BJ (cell line): Measurements from ENCODE around the gene CXCR3. TPM values are rescaled to one million over a fixed set of nuclear protein-coding genes. Genes with fewer than 3 reads are reported as not detected.

Experiments
- CTCF ChIA-PET: fragments of 350-600 bp; formaldehyde crosslinking; extraction: SDS; loops from one replicate; lab custom pipeline; 2021; ENCODE audit warnings: antibody characterized with exemption, inconsistent platforms; lab: Yijun Ruan, JAX
- POLR2A ChIA-PET: fragments of 300-600 bp; sonication (Branson Sonifier 250); formaldehyde crosslinking; extraction: SDS; loops from one replicate; lab custom pipeline; 2021; ENCODE audit warnings: antibody characterized with exemption; lab: Charles Lee
- DNase-seq: peaks from one replicate; pipeline ENCODE4 v3.0.0-alpha.2; 2011; ENCODE audit warnings: low read depth
- H3K27me3 ChIP-seq: 2 replicates; pipeline ENCODE4 v1.6.0; 2011; ENCODE audit warnings: low read length; ENCODE audit not compliant: control insufficient read depth, insufficient read depth
- H3K36me3 ChIP-seq: 2 replicates; pipeline ENCODE4 v1.5.1; 2011; ENCODE audit warnings: low read length; ENCODE audit not compliant: control insufficient read depth, insufficient read depth
- H3K4me3 ChIP-seq: 2 replicates; pipeline ENCODE4 v1.5.1; 2011; ENCODE audit warnings: low read depth, mild to moderate bottlenecking, control low read depth, low read length
- polyA plus RNA-seq: library from polyadenylated mRNA; depleted of rRNA; stranded (reverse); fragments of >200 nt; gene quantifications from 2 replicates; pipeline ENCODE4 v1.2.3, GENCODE V29; 2011
- TF ChIP-seq, protein P1 (sequence below): IDR thresholded peaks from 2 replicates; pipeline ENCODE4 v1.5.1; 2011; ENCODE audit warnings: low read depth, mild to moderate bottlenecking, control low read depth, inconsistent platforms, low read length, moderate library complexity; ENCODE audit not compliant: insufficient read depth

CXCR3 gene
- polyA plus RNA-seq, 1 experiment, result not detected

DNA sequence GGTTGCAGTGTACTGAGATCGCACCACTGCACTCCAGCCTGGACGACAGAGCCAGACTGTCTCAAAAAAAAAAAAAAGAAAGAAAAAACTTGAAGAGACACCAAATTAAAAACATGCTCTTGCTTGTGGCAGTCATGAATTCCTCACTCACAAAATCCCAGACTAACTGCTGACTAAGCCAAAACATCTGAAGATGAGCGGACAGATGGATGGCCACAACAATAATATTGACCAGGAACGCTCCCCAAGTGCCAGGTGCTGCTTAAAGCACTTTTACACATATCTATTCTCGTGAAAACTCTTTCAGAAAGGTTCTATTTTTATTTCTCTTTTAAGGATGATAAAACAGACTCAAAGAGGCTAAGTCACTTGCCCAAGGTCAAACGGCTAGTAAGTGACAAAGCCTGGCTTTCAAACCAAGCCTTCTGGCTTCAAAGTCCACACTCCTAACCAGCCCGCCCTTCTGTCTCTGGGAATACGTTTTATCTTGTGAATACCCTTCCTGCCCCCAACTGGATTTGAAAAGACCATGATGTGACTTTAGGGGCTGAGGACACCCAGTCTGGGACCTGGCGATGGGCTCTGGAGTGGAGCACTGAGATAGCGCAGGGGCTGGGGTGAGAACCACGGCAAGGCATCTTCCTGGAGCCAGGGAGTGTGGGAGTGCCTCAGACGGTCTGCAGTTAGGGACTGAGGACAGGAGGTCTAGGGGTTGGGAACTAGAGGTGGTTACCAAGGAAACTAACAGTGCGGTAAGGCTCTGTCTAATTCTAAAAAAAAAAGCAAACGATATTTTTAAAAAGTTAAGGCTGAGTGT lies 9.5 kb upstream of the CXCR3 start:
- no peaks in the 10 kb centered on the region for H3K27me3 ChIP-seq
- POLR2A ChIA-PET, result no interaction called here
- H3K36me3 ChIP-seq, result no peaks in the 10 kb centered on the region
- DNase-seq, result no peak
- CTCF ChIA-PET, result interaction anchor here (1.0 kb wide), 1 partner anchor 10 kb away, joined by 4 read pairs; no protein-coding TSS in a partner anchor
- no peak overlapping the region for H3K4me3 ChIP-seq
- TF ChIP-seq, protein P1, sequence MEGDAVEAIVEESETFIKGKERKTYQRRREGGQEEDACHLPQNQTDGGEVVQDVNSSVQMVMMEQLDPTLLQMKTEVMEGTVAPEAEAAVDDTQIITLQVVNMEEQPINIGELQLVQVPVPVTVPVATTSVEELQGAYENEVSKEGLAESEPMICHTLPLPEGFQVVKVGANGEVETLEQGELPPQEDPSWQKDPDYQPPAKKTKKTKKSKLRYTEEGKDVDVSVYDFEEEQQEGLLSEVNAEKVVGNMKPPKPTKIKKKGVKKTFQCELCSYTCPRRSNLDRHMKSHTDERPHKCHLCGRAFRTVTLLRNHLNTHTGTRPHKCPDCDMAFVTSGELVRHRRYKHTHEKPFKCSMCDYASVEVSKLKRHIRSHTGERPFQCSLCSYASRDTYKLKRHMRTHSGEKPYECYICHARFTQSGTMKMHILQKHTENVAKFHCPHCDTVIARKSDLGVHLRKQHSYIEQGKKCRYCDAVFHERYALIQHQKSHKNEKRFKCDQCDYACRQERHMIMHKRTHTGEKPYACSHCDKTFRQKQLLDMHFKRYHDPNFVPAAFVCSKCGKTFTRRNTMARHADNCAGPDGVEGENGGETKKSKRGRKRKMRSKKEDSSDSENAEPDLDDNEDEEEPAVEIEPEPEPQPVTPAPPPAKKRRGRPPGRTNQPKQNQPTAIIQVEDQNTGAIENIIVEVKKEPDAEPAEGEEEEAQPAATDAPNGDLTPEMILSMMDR, result no peak

DNA sequence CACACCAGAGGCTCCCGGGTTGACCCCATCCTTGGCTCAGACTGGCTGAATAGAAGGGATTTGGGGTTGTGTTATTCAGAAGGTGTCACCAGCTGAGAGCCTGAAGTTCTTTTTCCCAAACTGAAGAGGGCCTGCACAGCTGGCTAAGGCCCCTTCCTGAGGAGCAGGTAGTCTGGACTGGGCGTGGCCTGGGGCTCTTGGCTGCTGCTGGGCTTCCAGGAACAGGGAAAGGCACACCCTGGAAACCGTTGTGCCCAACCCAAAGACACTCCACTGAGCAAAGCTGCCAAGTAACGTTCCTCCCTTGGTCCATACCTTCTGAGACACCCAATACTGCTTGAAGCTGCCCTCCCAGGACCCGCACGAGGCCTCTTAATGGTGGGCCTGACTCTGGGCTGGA lies 8.3 kb upstream of the CXCR3 start:
- ChIA-PET POLR2A (no interaction called here), CTCF (interaction anchor here (1.0 kb wide), 1 partner anchor 12 kb away, joined by 4 read pairs; no protein-coding TSS in a partner anchor)
- Histone ChIP-seq H3K36me3 (no peaks in the 10 kb centered on the region), H3K4me3 (no peak overlapping the region), H3K27me3 (no peaks in the 10 kb centered on the region)
- DNase-seq, result no peak
- TF ChIP-seq, protein P1, result no peak

DNA sequence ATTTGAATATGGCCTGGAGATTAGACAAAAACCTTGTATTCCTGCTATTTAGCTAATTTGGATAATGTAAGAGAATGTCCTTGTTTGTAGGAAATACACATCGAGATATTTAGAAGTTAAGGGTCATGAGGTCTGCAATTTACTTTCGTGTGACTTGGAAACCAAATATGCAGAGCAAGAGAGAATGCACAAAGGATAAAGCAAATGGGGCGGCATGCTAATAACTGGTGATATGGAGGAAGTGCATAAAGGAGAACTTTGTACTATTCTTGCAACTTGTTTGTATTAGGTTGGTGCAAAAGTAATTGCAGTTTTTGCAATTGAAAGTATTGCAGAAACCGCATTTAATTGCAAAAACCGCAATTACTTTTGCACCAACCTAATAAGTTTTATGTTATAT lies 7.2 kb upstream of the CXCR3 start:
- no peaks in the 10 kb centered on the region for H3K36me3 ChIP-seq
- CTCF ChIA-PET, result no interaction called here

DNA sequence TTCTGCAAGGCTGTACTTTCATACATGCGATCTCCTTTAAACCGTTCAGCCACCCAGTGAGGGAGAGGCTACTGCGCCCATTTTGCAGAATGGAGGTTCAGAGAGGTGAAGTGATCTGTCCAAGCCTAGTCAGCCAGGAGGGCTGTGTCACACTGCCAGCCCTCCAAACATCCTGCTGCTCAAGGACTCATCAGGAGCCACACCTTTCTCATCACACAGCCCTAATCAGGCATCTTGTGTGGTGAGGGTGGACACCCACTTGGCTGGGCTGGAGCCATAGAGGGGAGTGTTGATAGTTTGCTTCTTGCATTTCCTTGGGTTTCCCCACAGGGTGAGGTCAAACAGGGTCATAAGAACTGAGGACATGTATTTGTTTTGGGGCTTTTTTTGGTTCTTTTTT lies 5.4 kb upstream of the CXCR3 start:
- no peak for DNase-seq
- POLR2A ChIA-PET, result no interaction called here
- H3K4me3 ChIP-seq, result no peak overlapping the region
- no peaks in the 10 kb centered on the region for H3K27me3 ChIP-seq
- TF ChIP-seq, protein P1, result no peak
- no peaks in the 10 kb centered on the region for H3K36me3 ChIP-seq
- CTCF ChIA-PET, result interaction anchor here (1.5 to 1.6 kb wide), 2 partner anchors 10 to 14 kb away, joined by 3 to 6 read pairs; no protein-coding TSS in a partner anchor

More for the DNA sequence above, 7.2 kb upstream of the CXCR3 start:
- TF ChIP-seq, protein P1, result no peak
- POLR2A ChIA-PET, result no interaction called here
- no peak for DNase-seq
- no peak overlapping the region for H3K4me3 ChIP-seq
- H3K27me3 ChIP-seq, result no peaks in the 10 kb centered on the region

DNA sequence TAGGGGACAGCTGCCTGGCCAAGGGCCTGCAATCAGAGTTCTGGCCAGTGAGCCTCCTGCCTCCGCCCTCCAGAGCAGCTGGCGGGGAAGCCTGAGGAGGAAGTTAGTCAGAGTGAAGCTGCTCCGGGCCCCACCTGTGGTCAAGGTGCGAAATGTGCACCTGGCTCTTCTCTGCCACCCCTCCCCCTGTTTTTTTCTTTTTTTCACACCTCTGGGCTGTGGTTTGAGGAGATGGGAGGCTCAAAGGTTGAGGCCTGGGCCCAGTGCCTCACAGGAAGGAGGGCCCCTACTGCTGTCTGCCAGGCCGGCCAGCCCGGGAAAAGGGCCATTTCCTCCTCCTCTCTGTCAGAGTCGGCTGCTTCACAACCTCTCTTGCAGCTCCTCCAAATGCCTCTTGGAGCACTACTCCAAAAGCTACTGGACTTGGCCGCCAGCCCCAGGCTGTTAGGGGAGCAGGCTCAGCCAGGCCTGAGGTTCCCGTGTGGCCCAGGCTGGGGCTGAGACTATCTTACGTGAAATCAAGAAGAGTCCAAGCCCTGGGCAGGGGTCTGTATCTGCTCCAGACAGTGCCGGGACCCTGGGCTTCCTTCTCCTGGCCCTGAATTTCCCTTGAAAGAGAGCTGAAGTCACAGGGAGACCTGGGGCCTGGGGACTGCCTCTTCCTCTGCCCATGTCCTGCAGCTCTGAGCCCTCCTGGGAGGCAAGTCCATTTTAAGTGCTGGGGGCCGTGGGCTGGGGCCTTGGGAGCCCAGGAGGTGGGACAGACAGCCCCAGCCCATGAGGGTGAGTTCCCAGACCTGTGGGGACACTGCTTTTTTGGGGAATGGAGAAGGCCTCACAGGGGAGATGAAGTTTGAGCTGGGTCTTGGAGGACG lies 4.5 kb upstream of the CXCR3 start:
- POLR2A ChIA-PET, result no interaction called here
- no peaks in the 10 kb centered on the region for H3K36me3 ChIP-seq
- TF ChIP-seq, protein P1, result peak; percentile 47
- H3K27me3 ChIP-seq, result no peaks in the 10 kb centered on the region
- DNase-seq, result no peak
- no peak overlapping the region for H3K4me3 ChIP-seq
- CTCF ChIA-PET, result interaction anchor here (0.6 to 1.6 kb wide), 5 partner anchors 10 to 204 kb away, joined by 3 to 6 read pairs (median 3); no protein-coding TSS in a partner anchor
